HepG2 (cell line): ENCODE results near the gene HYCC2. TPM values are rescaled to one million over a fixed set of nuclear protein-coding genes. Genes with fewer than 3 reads are reported as not detected.
A peak's percentile ranks its signal among the peaks of the same experiment; 100 is the strongest.
"Not testable (repeated sequence)": the region's sequence is repeated elsewhere in the genome, so short reads cannot be mapped to it uniquely, and the experiment has no call there.

Experiments
- ATAC-seq: fragments of 200-7000 bp; cut with Tn5 transposase; 3 replicates; pipeline ENCODE4 v1.9.1; 2020; ENCODE audit warnings: mild to moderate bottlenecking, moderate library complexity
- BruUV-seq: library from RNA; stranded (reverse); fragments of 400-500 nt; replicated peaks from 2 replicates; lab custom pipeline; 2021; lab: Mats Ljungman, UMichigan
- CTCF ChIA-PET: fragments of 300-600 bp; formaldehyde crosslinking; extraction: SDS; loops from one replicate; lab custom pipeline; 2021; ENCODE audit warnings: low total read pairs, inconsistent platforms, low intra/inter-chr PET ratio; lab: Yijun Ruan, JAX
- POLR2A ChIA-PET: fragments of 350-600 bp; sonication (Branson Sonifier 250); formaldehyde crosslinking; loops from one replicate; lab custom pipeline; 2020; ENCODE audit warnings: antibody characterized with exemption, inconsistent platforms; lab: Yijun Ruan, JAX
- DNase-seq: peaks from one replicate; pipeline ENCODE4 v3.0.0-alpha.2; 2015; ENCODE audit warnings: low spot score
- FAIRE-seq: peaks from 3 replicates; lab custom pipeline; 2011; peaks lifted over from hg19 to GRCh38; lab: Jason Lieb, UNC
- H2AFZ ChIP-seq: one replicate; pipeline ENCODE4 v1.6.1; 2011; ENCODE audit warnings: low read length, inconsistent platforms
- H3K27ac ChIP-seq: fragments of 300-600 bp; 3 replicates; pipeline ENCODE4 v1.8.0; 2011; ENCODE audit warnings: mixed run types, mild to moderate bottlenecking, mixed read lengths, low read length, inconsistent platforms; ENCODE audit not compliant: insufficient read depth; ENCODE audit errors: extremely low read length
- H3K27me3 ChIP-seq, 2 experiments: fragments of 200-600 bp in 1 of 2; 2 replicates in 1 of 2; 3 replicates in 1 of 2; pipeline versions ENCODE4 v1.6.0 to v1.8.0; 2011; ENCODE audit warnings: low read length in 2 of 2, mild to moderate bottlenecking in 2 of 2, moderate library complexity in 2 of 2, inconsistent platforms in 1 of 2; ENCODE audit not compliant: insufficient read depth in 2 of 2, control insufficient read depth in 1 of 2
- H3K36me3 ChIP-seq, 2 experiments: fragments of 200-600 bp in 1 of 2; replicated peaks in 1 of 2; 2 replicates in 1 of 2; 3 replicates in 1 of 2; pipeline versions ENCODE4 v1.5.1 to v1.8.0; 2011; ENCODE audit warnings: low read length in 2 of 2, inconsistent platforms in 1 of 2; ENCODE audit not compliant: insufficient read depth in 2 of 2, control insufficient read depth in 1 of 2
- H3K4me1 ChIP-seq: 2 replicates; pipeline ENCODE4 v1.5.1; 2012; ENCODE audit warnings: low read length, inconsistent platforms; ENCODE audit not compliant: insufficient read depth
- H3K4me2 ChIP-seq: 2 replicates; pipeline ENCODE4 v1.6.0; 2011; ENCODE audit warnings: low read depth, low read length, inconsistent platforms
- H3K4me3 ChIP-seq, 3 experiments: fragments of 200-600 bp in 1 of 3; sonication (generic), shearing (Covaris generic) in 1 of 3; replicated peaks in 1 of 3; 2 replicates each; pipeline ENCODE4 v1.5.1; 2011 to 2016; ENCODE audit warnings: low read length in 3 of 3, inconsistent platforms in 2 of 3, low read depth in 2 of 3, mild to moderate bottlenecking in 2 of 3, control low read depth in 1 of 3, mixed read lengths in 1 of 3; ENCODE audit not compliant: insufficient read depth in 1 of 3
- H3K79me2 ChIP-seq: one replicate; pipeline ENCODE4 v1.6.1; 2011; ENCODE audit warnings: low read length, inconsistent platforms; ENCODE audit not compliant: insufficient read depth
- H3K9ac ChIP-seq: 2 replicates; pipeline ENCODE4 v1.6.0; 2011; ENCODE audit warnings: mild to moderate bottlenecking, low read depth, low read length, inconsistent platforms; ENCODE audit not compliant: insufficient read depth
- H3K9me3 ChIP-seq: 2 replicates; pipeline ENCODE4 v1.5.1; 2012; ENCODE audit warnings: mild to moderate bottlenecking, low read length
- H4K20me1 ChIP-seq: 2 replicates; pipeline ENCODE4 v1.6.0; 2011; ENCODE audit warnings: inconsistent platforms, mild to moderate bottlenecking, low read length, moderate library complexity; ENCODE audit not compliant: insufficient read depth
- HNF4G ChIP-seq, 2 experiments: sonication (generic) in 1 of 2; formaldehyde crosslinking in 1 of 2; IDR thresholded peaks; 2 replicates each; pipeline versions ENCODE4 v1.4.0 to v1.6.1; 2011 to 2020; ENCODE audit warnings: borderline replicate concordance in 2 of 2, low read depth in 2 of 2, mild to moderate bottlenecking in 2 of 2, low read length in 1 of 2, missing genetic modification reagents in 1 of 2, moderate library complexity in 1 of 2
- ZBTB42 ChIP-seq: sonication (generic); formaldehyde crosslinking; IDR thresholded peaks from 2 replicates; pipeline ENCODE4 v1.5.0; 2020; ENCODE audit warnings: mild to moderate bottlenecking, missing genetic modification reagents
- ZNF431 ChIP-seq: sonication (generic); formaldehyde crosslinking; IDR thresholded peaks from 2 replicates; pipeline ENCODE4 v1.9.0; 2022; ENCODE audit warnings: missing genetic modification reagents, low read depth, mild to moderate bottlenecking, borderline replicate concordance
- WGBS: methylation state at CpG from one replicate; pipeline ENCODE4 v1.1.6; 2017; ENCODE audit warnings: low lambda C conversion rate; 5-methylcytosine and 5-hydroxymethylcytosine counted together
- in situ Hi-C: cut with HindIII; loops from 2 replicates; pipeline ENCODE4 v1.10.0; 2017; ENCODE audit warnings: low pct_unique_long_range_greater_than_20kb; ENCODE audit not compliant: extremely low pct_ligation_motif_present
- intact Hi-C: fragments of 100-400 bp; cut with micrococcal nuclease; formaldehyde crosslinking; loops from one replicate; pipeline ENCODE4 v1.10.0; 2022; ENCODE audit not compliant: unreplicated experiment
- polyA plus RNA-seq, 8 experiments: library from polyadenylated mRNA; depleted of rRNA in 3 of 8; stranded (reverse) in 7 of 8; unstranded in 1 of 8; fragments of >200 nt; fragmentation: Illumina TruSeq in 4 of 8; extraction: Trizol in 4 of 8; gene quantifications; 2 replicates each; pipeline versions ENCODE4 v1.2.1 to v1.2.3, GENCODE V29; 2011 to 2016; ENCODE audit warnings: low read depth in 4 of 8, missing spikeins in 1 of 8, mixed read lengths in 1 of 8; ENCODE audit not compliant: insufficient read depth in 1 of 8
- total RNA-seq, 5 experiments: library from RNA; depleted of rRNA; stranded (reverse); fragments of >200 nt; fragmentation: Illumina TruSeq; extraction: Trizol; gene quantifications; 2 replicates each; pipeline ENCODE4 v1.2.3, GENCODE V29; 2016; ENCODE audit warnings: low read depth in 1 of 5

Gene HYCC2
- total and polyA plus RNA-seq, 2 of the 13 experiments (the other 11 are each of a cell fraction or from before 2014, with no cell fraction given): 4.7 to 13.9 TPM

- DNase-seq: no peak
- TF ChIP-seq ZBTB42 (CRISPR knock-in tag) (no peak), ZNF431 (CRISPR knock-in tag) (no peak), HNF4G (IDR thresholded peaks at IDR 0.05; ENCODE audit: borderline replicate concordance, low read depth, low read length) (0 out of 2 replicates have a peak, but pooled peaks have one; percentile 20), HNF4G (CRISPR knock-in tag; IDR thresholded peaks at IDR 0.05; ENCODE audit: borderline replicate concordance, low read depth) (no peak)
- H3K36me3 ChIP-seq: no peaks in the 10 kb centered on the region
- POLR2A ChIA-PET: no interaction called here
- FAIRE-seq: no peak
- no peak overlapping the region for H2AFZ ChIP-seq
- BruUV-seq: no TSS peak
- WGBS: 86% methylated on average over 2 of the region's 2 CpGs
- no peaks in the 10 kb centered on the region for H3K9me3 ChIP-seq
- ATAC-seq: peak; percentile 50; the same call in 1 of the 3 replicates
- no peaks in the 10 kb centered on the region for H4K20me1 ChIP-seq
- H3K27me3 ChIP-seq: no peaks in the 10 kb centered on the region
- H3K4me3 ChIP-seq: no peak overlapping the region
- CTCF ChIA-PET: no interaction called here
- intact Hi-C loops: no loop called here
- in situ Hi-C loops: no loop called here
- H3K4me1 ChIP-seq: peaks cover 36% of the 10 kb centered on the region
- no peak overlapping the region for H3K9ac ChIP-seq
- H3K79me2 ChIP-seq: no peaks in the 10 kb centered on the region
- H3K4me2 ChIP-seq: no peak overlapping the region
- H3K27ac ChIP-seq: no peak overlapping the region
Observed at GRCh38 chr2:201038855-201039254, 32.6 kb downstream of the HYCC2 start.

DNA sequence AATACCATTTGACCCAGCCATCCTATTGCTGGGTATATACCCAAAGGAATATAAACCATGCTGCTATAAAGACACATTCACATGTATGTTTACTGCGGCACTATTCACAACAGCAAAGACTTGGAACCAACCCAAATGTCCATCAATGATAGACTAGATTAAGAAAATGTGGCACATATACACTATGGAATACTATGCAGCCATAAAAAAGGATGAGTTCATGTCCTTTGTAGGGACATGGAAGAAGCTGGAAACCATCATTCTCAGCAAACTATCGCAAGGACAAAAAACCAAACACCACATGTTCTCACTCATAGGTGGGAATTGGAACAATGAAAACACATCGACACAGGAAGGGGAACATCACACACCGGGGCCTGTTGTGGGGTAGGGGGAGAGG is 33.1 kb downstream of the HYCC2 start:
- BruUV-seq, H2AFZ ChIP-seq, POLR2A ChIA-PET, H3K27me3 ChIP-seq, H3K4me3 ChIP-seq, ATAC-seq, H3K9me3 ChIP-seq, H3K4me2 ChIP-seq, in situ Hi-C loops, DNase-seq, H3K79me2 ChIP-seq, CTCF ChIA-PET, H3K36me3 ChIP-seq, FAIRE-seq, H4K20me1 ChIP-seq, intact Hi-C loops, H3K27ac ChIP-seq, H3K9ac ChIP-seq: not testable (repeated sequence)
- 98% methylated on average over 4 of the region's 4 CpGs for WGBS
- peaks cover 31% of the 10 kb centered on the region for H3K4me1 ChIP-seq

DNA sequence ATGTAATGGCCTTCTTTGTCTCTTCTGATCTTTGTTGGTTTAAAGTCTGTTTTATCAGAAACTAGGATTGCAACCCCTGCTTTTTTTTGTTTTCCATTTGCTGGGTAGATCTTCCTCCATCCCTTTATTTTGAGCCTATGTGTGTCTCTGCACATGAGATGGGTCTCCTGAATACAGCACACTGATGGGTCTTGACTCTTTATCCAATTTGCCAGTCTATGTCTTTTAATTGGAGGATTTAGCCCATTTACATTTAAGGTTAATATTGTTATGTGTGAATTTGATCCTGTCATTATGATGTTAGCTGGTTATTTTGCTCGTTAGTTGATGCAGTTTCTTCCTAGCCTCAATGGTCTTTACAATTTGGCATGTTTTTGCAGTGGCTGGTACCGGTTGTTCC is 37.1 kb downstream of the HYCC2 start:
- H3K4me2 ChIP-seq, H3K9me3 ChIP-seq, BruUV-seq, intact Hi-C loops, H2AFZ ChIP-seq, H3K79me2 ChIP-seq, DNase-seq, in situ Hi-C loops, FAIRE-seq, ATAC-seq, H3K27me3 ChIP-seq, H3K4me3 ChIP-seq, H4K20me1 ChIP-seq, CTCF ChIA-PET, H3K4me1 ChIP-seq, POLR2A ChIA-PET, H3K27ac ChIP-seq, H3K36me3 ChIP-seq, H3K9ac ChIP-seq: not testable (repeated sequence)
- WGBS: 93% methylated on average over 2 of the region's 2 CpGs
